GM19238 (cell line): ENCODE data around the gene TTLL13.
"Not testable (repeated sequence)": the region's sequence is repeated elsewhere in the genome, so short reads cannot be mapped to it uniquely, and the experiment has no call there.

ENCODE experiments used
- DNase-seq: peaks from one replicate; pipeline ENCODE4 v3.0.0; 2011; ENCODE audit warnings: low spot score; ENCODE audit not compliant: insufficient read length

TTLL13 gene

DNA sequence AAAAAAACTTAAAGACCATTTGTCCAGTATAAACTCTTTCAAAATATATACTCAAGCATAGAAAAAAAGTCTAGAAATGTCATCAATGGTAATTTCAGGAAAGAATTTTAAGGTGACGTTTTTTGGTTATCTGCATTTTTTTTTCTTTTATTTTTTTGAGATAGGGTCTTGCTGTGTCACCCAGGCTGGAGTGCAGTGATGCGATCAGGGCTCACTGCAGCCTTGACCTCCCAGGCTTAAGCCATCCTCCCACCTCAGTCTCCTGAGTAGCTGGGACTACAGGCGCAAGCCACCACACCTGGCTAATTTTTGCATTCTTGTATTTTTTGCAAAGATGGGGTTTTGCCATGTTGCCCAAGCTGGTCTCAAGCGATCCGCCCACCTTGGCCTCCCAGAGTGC is 31.4 kb downstream of the TTLL13 start:
- not testable (repeated sequence) for DNase-seq

- DNase-seq = not testable (repeated sequence)
These were observed 32.3 kb downstream of the TTLL13 start for GRCh38 chr15:90281637-90282036.

DNA sequence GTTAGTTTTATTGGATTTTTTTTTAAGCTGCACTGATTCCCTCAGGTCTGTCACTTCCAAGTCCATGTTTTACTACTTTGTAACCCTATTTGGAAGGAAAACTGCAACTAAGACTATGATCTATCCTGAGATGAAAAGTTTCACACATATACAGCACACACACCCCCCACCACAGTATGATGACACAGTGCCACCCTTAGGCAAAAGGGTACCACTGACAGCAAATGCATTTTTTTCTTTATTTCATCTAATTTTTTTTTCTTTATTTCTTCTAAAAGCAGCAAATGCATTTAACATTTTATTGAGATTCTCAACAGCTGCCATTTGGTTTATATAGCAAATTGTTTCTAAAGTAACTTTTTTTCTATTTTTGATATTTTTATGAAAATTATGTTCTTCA is 37.3 kb downstream of the TTLL13 start:
- DNase-seq = no peak

DNA sequence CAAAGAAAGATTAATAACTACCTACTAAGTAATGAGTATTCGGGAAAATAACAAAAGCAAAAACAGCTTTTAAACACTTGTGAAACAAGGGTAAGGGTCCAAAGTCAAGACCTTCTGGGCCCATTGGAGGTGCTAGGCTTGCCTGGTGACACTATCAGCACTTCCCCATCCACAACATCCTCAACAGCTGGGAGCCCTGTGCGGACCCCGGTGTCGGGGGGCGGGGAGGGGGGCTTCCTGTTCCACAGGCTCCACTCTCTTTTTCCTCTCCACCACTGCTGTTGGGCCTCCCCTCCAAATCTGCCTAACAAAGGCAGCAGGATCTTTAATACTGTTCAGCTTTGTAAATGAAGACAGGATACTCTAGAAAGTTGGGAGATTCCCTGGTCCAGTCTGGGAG is 37.7 kb downstream of the TTLL13 start:
- no peak for DNase-seq

DNA sequence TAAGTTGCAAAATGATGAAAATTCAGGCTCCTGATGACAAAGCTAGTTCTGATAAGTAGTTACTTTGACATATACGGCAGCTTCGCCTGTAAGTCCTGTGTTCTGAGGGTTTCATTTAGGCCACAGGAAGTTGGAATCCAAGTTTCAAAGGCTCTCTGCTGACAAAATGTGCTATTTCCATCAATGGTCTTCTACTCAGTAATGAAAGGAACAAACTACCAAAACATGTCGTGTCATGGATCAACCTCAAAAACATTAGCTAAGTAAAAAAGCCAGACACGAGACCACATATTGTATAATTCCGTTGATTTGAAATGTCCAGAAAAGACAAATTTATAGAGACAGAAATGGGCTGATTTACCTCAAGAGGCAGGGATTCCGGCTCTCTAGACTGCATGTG is 38.6 kb downstream of the TTLL13 start:
- no peak for DNase-seq

DNA sequence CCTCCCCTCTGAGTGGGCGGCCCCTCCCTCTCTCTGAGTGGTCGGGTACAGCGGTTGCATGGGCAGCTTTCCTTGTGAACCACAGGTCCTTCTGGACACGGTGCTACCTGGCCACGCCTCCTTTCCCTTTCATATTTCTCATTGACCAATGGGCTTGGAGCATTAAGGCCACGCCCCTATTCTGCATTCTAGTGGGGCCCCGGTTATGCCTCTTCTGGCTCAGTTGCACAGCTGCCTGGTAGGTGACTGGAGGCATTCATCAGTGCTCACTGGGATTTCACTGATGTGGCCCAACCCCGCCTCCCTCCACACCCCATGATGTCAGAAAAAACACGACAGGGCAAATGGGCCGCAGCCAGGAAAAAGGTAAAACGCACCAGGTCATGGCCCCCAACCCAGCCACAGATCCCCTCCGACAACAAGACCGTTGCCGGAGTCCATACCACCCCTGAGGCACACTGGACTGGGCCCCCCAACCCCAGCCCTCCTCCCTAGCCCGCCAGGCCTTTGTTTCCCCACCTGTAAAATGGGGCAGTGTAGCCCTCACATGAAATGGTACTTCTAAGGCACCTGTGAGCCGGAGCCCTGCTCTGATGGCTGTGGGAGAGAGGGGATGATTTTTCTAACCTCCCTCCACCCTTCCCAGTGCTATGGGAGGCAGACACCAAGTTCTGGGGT is 42.5 kb downstream of the TTLL13 start:
- peak; percentile 14 for DNase-seq

- DNase-seq = not testable (repeated sequence)
These were observed 43.9 kb downstream of the TTLL13 start for GRCh38 chr15:90293040-90293810.

DNA sequence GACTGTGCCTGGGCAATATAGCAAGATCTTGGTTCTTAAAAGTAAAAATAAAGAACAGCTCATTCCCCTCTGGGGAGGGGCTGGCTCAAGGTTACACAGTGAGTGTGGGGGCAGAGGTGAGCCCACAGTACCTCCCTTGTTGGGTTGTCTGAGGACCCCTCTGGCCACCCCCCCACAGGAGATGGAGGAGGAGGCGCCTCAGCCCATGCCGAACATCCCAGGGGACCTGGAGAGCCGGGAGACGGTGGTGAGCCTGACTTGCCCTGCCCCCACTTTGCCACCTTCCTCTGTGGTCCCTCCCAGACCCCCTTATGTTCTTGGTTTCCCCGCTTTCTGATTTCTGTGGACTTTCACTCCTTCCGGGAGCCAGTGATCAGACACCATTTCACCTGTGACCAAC is 44.8 kb downstream of the TTLL13 start:
- no peak for DNase-seq

GRCh38 chr15:90294601-90295269 is 45.4 kb downstream of the TTLL13 start:
- DNase-seq = no peak

DNA sequence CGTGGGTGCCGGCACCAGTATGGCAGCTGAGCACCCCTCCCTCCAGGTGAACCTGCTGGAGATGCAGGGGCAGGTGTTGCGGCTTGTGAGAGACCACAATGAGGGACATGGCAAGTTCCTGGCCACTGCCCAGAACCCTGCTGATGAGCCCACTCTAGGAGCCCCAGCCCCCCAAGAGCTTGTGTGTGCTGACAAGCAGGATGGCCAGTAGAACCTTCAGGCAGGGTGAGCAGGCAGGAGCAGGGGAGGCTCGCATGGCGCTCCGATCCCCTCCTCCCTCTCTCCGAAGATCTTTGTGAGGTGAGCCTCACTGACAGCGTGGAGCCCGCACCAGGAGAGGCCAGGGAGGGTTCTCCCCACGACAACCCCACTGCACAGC is 45.9 kb downstream of the TTLL13 start:
- no peak for DNase-seq

DNA sequence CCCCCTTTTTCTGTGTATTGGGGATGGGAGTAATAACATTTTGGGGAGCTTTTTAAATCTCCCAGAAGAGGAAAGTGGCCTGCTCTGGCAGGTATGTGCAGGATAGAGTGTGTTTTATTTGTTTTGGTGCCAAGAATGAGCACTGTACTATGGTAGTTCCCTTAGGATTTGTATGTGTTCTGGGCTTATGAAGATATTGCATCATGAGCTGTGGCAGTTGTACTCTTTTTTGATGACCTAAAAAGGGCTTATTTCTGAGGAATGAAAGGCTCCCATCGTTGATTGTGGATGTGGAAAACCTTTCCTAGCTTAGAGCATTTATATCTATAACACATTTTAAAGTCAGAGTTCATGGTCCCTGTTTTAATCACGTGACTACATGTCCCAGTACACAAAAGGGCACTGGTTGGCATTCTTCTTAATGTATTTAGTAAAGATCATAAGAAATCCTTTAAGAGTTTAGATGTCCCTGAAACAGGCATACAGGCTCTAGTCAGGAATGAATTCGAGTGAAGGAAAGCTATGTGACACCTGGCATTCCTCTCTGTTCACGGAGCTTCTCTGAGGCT is 47.0 kb downstream of the TTLL13 start:
- not testable (repeated sequence) for DNase-seq

DNA sequence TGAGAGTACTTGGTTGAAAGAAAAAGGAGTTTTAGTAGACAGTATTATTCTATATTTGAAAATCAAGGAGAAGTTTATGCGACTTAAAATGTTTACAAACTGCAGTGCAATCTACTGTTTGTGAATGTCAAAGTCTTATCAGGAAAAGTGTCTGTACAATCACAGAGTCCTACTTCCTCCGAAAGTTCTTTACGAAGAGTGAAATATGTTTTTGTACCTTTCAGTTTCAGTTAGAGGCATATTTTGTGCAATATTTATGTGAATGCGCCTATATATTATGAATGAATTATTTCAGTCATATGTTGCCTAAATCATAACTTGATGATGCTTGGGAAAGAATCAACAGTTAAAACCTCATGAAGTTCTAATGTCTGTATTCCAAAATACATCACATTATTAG is 47.7 kb downstream of the TTLL13 start:
- no peak for DNase-seq

DNA sequence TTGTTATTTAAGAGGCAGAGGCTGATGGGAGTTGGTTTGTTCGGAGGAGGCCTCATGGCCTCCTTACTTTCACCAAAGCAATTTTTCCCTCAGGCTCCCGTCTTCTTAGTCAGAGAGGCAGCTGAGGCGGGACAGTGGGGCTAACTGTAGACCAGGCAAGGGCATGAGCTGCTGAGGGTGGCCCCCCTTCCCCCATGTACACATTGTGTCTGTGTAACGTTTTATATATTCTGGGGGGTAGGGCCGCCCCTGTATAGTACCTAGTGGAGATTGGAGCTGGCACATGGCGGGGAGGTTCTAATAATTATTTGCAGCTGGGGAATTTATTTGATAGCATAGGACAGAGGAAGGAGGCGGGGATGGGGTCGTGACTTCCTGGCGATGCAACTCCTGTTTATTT is 51.2 kb downstream of the TTLL13 start:
- no peak for DNase-seq

GRCh38 chr15:90300988-90301706 is 51.8 kb downstream of the TTLL13 start:
- DNase-seq = no peak

DNA sequence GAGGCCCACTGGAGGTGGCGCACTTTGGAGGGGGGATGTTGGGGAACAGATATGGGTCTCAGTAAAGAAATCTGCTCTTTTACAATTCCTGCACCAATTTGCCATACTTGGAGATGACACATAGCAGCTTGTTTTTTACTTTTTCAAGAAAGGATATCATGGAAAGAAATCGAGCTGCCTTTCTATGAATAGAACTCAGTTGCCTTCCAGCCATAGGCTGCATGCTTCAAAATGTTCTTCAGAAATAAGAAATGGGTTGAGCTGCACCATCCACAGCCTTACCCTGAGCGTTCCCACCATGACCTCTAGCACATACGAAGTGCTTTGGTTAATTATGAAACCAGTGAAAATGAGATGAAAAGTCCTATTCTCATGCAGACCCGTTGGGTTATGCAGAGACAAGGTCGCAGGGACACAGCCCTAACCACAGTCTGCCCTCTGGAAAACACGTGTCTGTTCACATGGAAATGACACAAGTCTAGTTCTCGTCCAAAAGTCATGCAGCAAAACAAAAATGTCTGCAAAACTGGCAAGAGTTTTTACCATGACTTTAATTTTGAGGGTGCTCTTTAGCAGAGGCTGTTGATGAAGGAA is 52.4 kb downstream of the TTLL13 start:
- no peak for DNase-seq

DNA sequence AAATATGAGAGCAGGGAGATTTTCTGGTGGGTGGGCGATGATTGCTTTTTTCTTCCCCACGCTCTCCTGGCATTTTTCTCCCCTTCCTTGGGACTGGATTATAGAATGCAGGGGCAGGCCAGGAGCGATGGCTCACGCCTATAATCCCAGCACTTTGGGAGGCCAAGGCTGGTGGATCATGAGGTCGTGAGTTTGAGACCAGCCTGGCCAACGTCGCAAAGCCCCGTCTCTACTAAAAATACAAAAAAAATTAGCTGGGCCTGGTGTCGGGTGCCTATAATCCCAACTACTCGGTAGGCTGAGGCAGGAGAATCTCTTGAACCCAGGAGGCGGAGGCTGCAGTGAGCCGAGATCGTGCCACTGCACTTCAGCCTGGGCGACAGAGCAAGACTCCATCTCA is 56.0 kb downstream of the TTLL13 start:
- not testable (repeated sequence) for DNase-seq

- DNase-seq = no peak
These were observed 56.6 kb downstream of the TTLL13 start for GRCh38 chr15:90305932-90306331.

GRCh38 chr15:90306560-90306959 is 57.2 kb downstream of the TTLL13 start:
- DNase-seq = peak; percentile 14

GRCh38 chr15:90307661-90308060 is 58.3 kb downstream of the TTLL13 start:
- no peak for DNase-seq

- DNase-seq = no peak
These were observed 59.7 kb downstream of the TTLL13 start for GRCh38 chr15:90309020-90309419.
